BLaER1 (cell line): ENCODE data around the gene RRP12.
A peak's percentile ranks its signal among the peaks of the same experiment; 100 is the strongest.

Source experiments
- H3K27ac ChIP-seq: shearing (Covaris generic); formaldehyde crosslinking; 2 replicates; pipeline ENCODE4 v1.8.1; 2022
- H3K27me3 ChIP-seq: shearing (Covaris generic); formaldehyde crosslinking; 2 replicates; pipeline ENCODE4 v1.8.1; 2022
- H3K36me3 ChIP-seq: shearing (Covaris generic); formaldehyde crosslinking; 2 replicates; pipeline ENCODE4 v1.8.1; 2022
- H3K4me1 ChIP-seq: shearing (Covaris generic); formaldehyde crosslinking; 2 replicates; pipeline ENCODE4 v1.8.1; 2022
- H3K4me2 ChIP-seq: shearing (Covaris generic); formaldehyde crosslinking; 2 replicates; pipeline ENCODE4 v1.8.1; 2022
- H3K4me3 ChIP-seq: shearing (Covaris generic); formaldehyde crosslinking; 2 replicates; pipeline ENCODE4 v1.8.1; 2022
- H3K9ac ChIP-seq: shearing (Covaris generic); formaldehyde crosslinking; 2 replicates; pipeline ENCODE4 v1.8.1; 2022
- H3K9me3 ChIP-seq: shearing (Covaris generic); formaldehyde crosslinking; 2 replicates; pipeline ENCODE4 v1.8.1; 2022
- H4K20me1 ChIP-seq: shearing (Covaris generic); formaldehyde crosslinking; 2 replicates; pipeline ENCODE4 v1.8.1; 2022
- Cebpa-rat ChIP-seq: shearing (Covaris generic); IDR thresholded peaks from 2 replicates; pipeline ENCODE4 v1.8.1; 2022

The RRP12 gene

DNA sequence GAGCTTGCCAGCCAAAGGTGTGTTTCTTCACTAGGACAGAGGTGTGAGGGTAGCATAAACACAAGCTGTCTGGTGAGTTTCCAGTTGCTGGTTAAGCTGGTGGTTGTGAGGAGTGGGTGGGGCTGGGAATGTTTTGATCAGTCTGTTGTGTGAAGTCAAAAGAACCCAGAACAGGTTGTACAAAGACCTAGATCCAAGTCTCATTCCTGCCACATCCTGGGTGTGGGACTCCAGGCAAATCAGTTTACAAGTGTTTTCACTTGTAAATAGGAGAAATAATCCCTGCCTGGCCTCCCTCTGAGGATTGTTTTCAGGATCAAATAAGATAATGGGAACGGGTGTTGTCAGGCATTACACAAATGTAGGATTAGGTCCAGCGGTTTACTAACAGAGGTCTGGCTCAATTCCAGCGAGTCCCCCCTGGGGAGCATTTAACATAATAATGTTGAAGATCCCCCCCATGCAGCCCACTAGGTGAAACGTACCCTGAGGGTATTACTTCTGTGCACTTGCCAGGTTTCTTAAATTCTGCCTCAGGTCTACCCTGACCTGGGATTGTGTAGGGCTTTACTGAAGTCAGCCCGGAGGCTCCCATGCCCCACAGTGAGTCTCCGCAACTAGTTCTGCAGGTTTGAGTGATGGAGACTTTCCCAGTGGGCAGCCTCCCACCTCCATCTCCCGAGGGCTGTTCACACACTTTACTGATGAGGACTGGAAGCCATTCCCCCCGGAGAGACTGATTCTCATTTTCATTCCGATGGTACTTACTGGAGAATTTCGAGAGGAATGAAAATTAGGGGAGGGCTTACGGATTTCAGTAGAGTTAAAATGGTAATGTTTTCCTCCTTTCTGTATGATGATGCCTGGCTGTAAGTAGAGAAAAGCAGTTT is 64.0 kb downstream of the RRP12 start:
- Histone ChIP-seq H3K36me3 (no peaks in the 10 kb centered on the region), H3K9me3 (no peaks in the 10 kb centered on the region), H3K4me2 (peak overlapping the region; percentile 43), H3K9ac (no peak overlapping the region), H3K27me3 (no peaks in the 10 kb centered on the region), H3K27ac (no peak overlapping the region), H3K4me3 (no peak overlapping the region), H3K4me1 (peaks cover 37% of the 10 kb centered on the region), H4K20me1 (peaks cover 23% of the 10 kb centered on the region)
- no peak for TF ChIP-seq Cebpa-rat

DNA sequence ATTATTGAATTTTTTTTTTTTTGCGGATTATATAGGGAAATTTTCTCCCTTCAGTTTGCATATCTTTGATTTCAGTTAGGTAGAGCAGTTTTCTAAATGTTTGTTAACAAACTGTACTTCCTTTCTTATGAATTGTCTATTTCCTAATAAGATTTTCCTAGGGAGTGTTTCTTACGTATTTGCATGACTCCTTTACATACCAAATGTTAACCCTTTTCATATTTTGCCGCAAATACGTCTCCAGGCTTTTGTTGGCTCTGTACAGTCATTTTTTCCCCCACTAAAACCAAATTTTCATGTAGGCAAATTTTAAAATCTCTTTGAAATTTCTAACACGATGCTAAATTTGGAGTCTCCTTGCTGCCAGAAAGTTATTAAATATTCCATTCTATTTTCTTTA is 64.7 kb downstream of the RRP12 start:
- Histone ChIP-seq H3K4me2 (peak overlapping the region; percentile 43; the same call in 1 of the 2 replicates), H4K20me1 (peaks cover 30% of the 10 kb centered on the region), H3K9ac (no peak overlapping the region), H3K27me3 (no peaks in the 10 kb centered on the region), H3K36me3 (no peaks in the 10 kb centered on the region), H3K4me3 (no peak overlapping the region), H3K4me1 (peaks cover 44% of the 10 kb centered on the region), H3K9me3 (no peaks in the 10 kb centered on the region), H3K27ac (no peak overlapping the region)
- no peak for TF ChIP-seq Cebpa-rat

DNA sequence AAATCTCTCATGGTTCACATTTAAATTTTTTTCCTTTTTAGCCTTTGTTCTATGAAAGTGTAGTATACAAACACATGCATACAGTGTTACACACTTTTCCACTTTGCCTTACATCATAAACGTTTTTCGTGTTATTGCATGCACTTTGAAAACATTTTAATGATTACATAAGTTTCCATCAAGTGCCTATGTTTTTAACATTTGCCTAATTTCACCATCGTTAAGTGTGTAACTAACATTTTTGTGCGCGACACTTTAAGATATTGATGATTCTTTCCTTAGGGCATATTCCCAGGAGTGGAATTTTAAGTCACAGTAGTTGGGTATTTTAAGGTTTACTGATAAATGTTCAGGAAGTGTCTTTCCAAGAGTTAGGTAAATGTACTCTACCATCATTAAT is 65.1 kb downstream of the RRP12 start:
- peaks cover 35% of the 10 kb centered on the region for H4K20me1 ChIP-seq
- H3K27me3 ChIP-seq: no peaks in the 10 kb centered on the region
- H3K4me1 ChIP-seq: peaks cover 49% of the 10 kb centered on the region
- no peak overlapping the region for H3K27ac ChIP-seq
- H3K4me3 ChIP-seq: no peak overlapping the region
- no peaks in the 10 kb centered on the region for H3K36me3 ChIP-seq
- no peaks in the 10 kb centered on the region for H3K9me3 ChIP-seq
- no peak overlapping the region for H3K9ac ChIP-seq
- H3K4me2 ChIP-seq: peak overlapping the region; percentile 97
- TF ChIP-seq Cebpa-rat: no peak

DNA sequence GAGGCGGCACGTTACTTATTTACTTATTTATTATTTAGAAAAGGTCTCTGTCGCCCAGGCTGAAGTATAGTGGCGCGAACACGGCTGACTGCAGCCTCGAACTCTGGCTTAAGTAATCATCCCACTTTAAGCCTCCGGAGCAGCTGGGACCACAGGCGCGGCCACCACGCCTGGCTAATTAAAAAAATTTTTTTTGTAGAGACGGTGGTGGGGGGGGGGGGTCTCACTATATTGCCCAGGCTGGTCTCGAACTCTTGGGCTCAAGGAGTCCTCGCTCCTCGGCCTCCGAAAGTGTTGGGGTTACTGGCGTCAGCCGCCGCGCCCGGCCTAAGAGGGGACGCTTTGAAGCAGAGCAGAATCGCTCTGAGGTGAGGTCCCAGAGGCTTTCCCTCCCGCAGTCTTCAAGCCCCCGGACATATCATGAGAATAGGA is 65.9 kb downstream of the RRP12 start:
- no peak for TF ChIP-seq Cebpa-rat
- H3K27ac ChIP-seq: peak overlapping the region; percentile 100

GRCh38 chr10:97334370-97335175 is 66.6 kb downstream of the RRP12 start, which contains the start of gene FRAT2:
TSS of gene FRAT2 (minus strand) at chr10:97334729. CDS start at chr10:97334572, 157 bp downstream.
- peaks cover 47% of the 10 kb centered on the region for H4K20me1 ChIP-seq
- no peaks in the 10 kb centered on the region for H3K9me3 ChIP-seq
- peak within 1 kb of the TSS; percentile 99 for H3K9ac ChIP-seq
- no peak for TF ChIP-seq Cebpa-rat
- peaks cover 60% of the 10 kb centered on the region for H3K4me1 ChIP-seq
- peak within 1 kb of the TSS; percentile 98 for H3K4me3 ChIP-seq
- H3K4me2 ChIP-seq: peak within 1 kb of the TSS; percentile 97
- no peaks in the 10 kb centered on the region for H3K27me3 ChIP-seq
- peak within 1 kb of the TSS; percentile 100 for H3K27ac ChIP-seq
- H3K36me3 ChIP-seq: peaks cover 13% of the 10 kb centered on the region

More for the DNA sequence above, 65.9 kb downstream of the RRP12 start:
- H3K9me3 ChIP-seq: no peaks in the 10 kb centered on the region
- peak overlapping the region; percentile 97 for H3K4me2 ChIP-seq
- H3K4me1 ChIP-seq: peaks cover 57% of the 10 kb centered on the region
- H4K20me1 ChIP-seq: peaks cover 43% of the 10 kb centered on the region
- peak overlapping the region; percentile 98 for H3K4me3 ChIP-seq
- peak overlapping the region; percentile 99 for H3K9ac ChIP-seq
- H3K36me3 ChIP-seq: peaks cover 8% of the 10 kb centered on the region
- H3K27me3 ChIP-seq: no peaks in the 10 kb centered on the region

DNA sequence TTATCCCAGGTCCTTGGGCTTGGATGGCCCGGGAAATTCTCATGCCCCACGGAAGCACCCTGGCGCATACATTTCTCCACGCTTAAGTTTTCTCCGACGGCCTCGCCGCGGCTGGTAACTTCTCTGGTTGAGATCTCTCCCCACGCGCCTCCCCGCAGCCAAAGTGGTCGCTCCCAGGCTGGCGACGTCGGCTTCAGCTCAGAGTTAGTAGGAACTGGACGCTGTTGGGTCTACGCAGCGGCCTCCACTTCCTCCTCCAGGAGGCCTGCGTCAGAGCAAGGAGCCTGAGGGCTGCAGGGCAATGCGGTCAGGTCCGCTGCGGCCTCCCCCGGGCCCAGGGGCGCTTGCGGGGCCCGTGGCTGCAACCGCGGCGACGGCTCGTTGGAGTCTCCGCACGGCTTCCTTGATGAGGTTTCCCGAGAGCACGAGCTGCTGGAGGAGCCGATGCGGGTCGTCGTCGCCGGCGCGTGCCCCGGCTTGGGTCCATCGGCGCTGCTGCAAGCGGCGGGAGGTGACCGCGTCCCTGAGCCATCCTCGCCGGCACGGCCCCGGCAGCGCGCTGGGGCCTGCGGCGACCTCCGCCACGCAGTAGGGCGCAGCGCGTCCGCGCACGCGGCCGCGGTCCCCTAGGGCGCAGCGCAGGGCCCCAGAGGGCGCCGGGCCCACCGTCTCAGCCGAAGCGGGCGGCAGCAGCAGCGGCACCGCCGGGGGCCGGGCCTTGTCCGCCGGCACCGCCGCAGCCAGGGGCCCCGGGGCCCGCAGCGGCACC is 67.4 kb downstream of the RRP12 start:
- H3K36me3 ChIP-seq: peaks cover 21% of the 10 kb centered on the region
- H4K20me1 ChIP-seq: peaks cover 55% of the 10 kb centered on the region
- no peaks in the 10 kb centered on the region for H3K27me3 ChIP-seq

GRCh38 chr10:97333351-97333600 is 67.9 kb downstream of the RRP12 start:
- Histone ChIP-seq H3K4me3 (peak overlapping the region; percentile 98), H3K4me2 (peak overlapping the region; percentile 97), H3K36me3 (peaks cover 26% of the 10 kb centered on the region), H3K9ac (peak overlapping the region; percentile 99), H3K27ac (peak overlapping the region; percentile 100), H3K9me3 (no peaks in the 10 kb centered on the region), H3K27me3 (no peaks in the 10 kb centered on the region), H3K4me1 (peaks cover 69% of the 10 kb centered on the region), H4K20me1 (peaks cover 60% of the 10 kb centered on the region)
- no peak for TF ChIP-seq Cebpa-rat

More for the DNA sequence above, 67.4 kb downstream of the RRP12 start:
- H3K27ac ChIP-seq: peak overlapping the region; percentile 100
- peak overlapping the region; percentile 98 for H3K4me3 ChIP-seq
- H3K9me3 ChIP-seq: no peaks in the 10 kb centered on the region
- peak overlapping the region; percentile 97 for H3K4me2 ChIP-seq
- H3K9ac ChIP-seq: peak overlapping the region; percentile 99
- peaks cover 65% of the 10 kb centered on the region for H3K4me1 ChIP-seq
- no peak for TF ChIP-seq Cebpa-rat

DNA sequence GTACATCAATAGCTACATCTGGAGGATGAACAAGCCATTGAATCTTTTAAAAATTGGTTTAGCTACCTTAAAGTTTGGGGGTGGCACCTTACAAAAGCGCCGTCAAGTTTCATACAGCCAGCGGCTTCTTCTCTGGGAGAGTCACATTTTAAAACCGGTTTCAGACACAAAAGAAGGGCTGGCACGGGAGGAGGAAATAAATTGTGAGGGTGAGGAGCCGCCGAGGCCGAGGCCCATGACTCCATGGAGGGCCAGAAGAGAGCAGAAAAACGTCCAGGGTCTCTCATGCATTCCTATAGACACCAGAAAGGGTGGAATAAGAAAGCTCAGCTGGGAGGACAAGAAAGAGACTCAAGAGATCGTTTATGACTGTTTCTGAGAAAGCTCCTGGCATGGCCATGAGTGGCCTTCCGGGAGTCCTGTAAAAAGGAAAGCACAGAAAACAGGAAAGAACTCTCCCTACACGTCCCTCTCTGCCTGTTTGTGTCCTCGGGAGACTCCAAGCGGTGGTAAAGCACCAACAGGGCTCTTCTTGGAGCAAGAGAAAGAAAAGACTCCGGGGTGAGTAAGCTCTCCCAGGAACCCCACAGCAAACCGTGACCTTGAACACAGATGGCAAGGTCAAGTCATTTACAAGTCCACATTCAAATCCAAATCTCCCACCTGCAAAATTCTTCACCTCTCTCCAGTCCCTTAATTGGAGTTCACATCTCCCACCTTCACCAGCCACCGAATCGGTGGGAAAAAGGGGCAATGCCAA is 68.4 kb downstream of the RRP12 start:
- no peak for TF ChIP-seq Cebpa-rat
- Histone ChIP-seq H3K4me3 (peak overlapping the region; percentile 98), H3K36me3 (peaks cover 28% of the 10 kb centered on the region), H3K27me3 (no peaks in the 10 kb centered on the region), H3K9ac (peak overlapping the region; percentile 99), H3K4me1 (peaks cover 69% of the 10 kb centered on the region), H3K27ac (peak overlapping the region; percentile 100), H3K4me2 (peak overlapping the region; percentile 97), H4K20me1 (peaks cover 65% of the 10 kb centered on the region), H3K9me3 (no peaks in the 10 kb centered on the region)

DNA sequence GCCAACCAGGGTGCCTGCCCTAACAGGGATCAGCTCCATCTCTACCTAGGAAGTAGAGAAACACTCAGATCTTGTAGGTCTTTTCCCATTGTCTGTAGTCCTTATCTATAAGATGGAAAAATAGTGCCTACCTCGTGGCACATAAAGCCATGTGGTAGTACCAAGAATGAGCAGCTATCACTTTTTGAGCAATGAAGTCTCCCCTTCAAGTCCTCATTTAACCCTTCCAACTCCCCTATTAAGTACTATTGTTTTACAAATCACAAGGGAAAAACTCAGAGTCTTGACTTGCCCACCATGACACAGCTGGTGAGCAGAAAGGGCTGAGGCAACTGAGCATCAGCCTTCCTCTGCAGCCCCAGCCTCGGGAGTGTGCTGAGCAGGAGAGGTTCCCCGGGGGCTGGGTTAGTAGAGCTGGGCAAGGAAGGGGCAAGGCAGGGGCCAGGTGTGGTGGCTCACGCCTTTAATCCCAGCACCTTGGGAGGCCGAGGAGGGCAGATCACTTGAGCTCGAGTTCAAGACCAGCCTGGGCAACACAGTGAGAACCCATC is 69.9 kb downstream of the RRP12 start:
- TF ChIP-seq Cebpa-rat: no peak
- H3K9me3 ChIP-seq: no peaks in the 10 kb centered on the region
- peak overlapping the region; percentile 98 for H3K4me3 ChIP-seq
- H4K20me1 ChIP-seq: peaks cover 66% of the 10 kb centered on the region
- peaks cover 28% of the 10 kb centered on the region for H3K36me3 ChIP-seq
- peak overlapping the region; percentile 100; the same call in 1 of the 2 replicates for H3K27ac ChIP-seq
- H3K4me2 ChIP-seq: peak overlapping the region; percentile 97
- H3K4me1 ChIP-seq: peaks cover 54% of the 10 kb centered on the region
- no peaks in the 10 kb centered on the region for H3K27me3 ChIP-seq
- H3K9ac ChIP-seq: peak overlapping the region; percentile 99
